Stomach (tissue), 4 donors: ENCODE data around the gene TNFRSF17.

ENCODE experiments used
- EP300 ChIP-seq: sonication (generic); formaldehyde crosslinking; IDR thresholded peaks from one replicate; pipeline ENCODE4 v1.6.1; 2017; ENCODE audit warnings: antibody characterized with exemption
- POLR2A ChIP-seq, 4 donors: fragments of 450-650 bp; IDR thresholded peaks; one replicate each; pipeline ENCODE4 v1.6.1; 2016; ENCODE audit warnings: antibody characterized with exemption in 4 of 4, control low read depth in 2 of 4, mild to moderate bottlenecking in 1 of 4, moderate library complexity in 1 of 4
- TF ChIP-seq, protein P1 (sequence below), 7 experiments: fragments of 450-650 bp in 4 of 7; fragments of 200-600 bp in 3 of 7; sonication (generic) in 3 of 7; IDR thresholded peaks; one replicate each; pipeline ENCODE4 v1.5.1; 2016 to 2019; ENCODE audit warnings: antibody characterized with exemption in 7 of 7, control low read depth in 2 of 7, mild to moderate bottlenecking in 1 of 7

DNA sequence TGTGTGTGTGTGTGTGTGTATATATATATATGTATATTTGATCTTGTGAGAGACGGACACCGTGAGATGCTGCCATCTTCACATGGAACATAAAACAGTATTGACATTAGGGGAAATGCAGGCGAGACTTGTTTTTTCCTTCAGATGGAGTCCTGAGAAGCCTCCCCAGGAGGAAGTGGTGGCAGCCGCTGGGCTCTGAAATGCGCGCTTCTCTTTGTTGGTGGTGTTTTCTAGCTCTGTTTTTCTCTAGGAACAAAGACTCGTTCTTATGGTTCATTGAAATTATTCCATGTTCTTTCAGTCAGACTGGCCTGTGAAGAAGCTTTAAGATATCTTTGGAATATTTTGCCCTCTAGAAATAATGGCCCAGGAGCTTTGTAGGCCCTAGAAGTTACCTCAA lies 44.5 kb downstream of the TNFRSF17 start:
- TF ChIP-seq, protein P1, sequence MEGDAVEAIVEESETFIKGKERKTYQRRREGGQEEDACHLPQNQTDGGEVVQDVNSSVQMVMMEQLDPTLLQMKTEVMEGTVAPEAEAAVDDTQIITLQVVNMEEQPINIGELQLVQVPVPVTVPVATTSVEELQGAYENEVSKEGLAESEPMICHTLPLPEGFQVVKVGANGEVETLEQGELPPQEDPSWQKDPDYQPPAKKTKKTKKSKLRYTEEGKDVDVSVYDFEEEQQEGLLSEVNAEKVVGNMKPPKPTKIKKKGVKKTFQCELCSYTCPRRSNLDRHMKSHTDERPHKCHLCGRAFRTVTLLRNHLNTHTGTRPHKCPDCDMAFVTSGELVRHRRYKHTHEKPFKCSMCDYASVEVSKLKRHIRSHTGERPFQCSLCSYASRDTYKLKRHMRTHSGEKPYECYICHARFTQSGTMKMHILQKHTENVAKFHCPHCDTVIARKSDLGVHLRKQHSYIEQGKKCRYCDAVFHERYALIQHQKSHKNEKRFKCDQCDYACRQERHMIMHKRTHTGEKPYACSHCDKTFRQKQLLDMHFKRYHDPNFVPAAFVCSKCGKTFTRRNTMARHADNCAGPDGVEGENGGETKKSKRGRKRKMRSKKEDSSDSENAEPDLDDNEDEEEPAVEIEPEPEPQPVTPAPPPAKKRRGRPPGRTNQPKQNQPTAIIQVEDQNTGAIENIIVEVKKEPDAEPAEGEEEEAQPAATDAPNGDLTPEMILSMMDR (IDR thresholded peaks at IDR 0.05) = no peak
- TF ChIP-seq POLR2A (IDR thresholded peaks at IDR 0.05) = no peak
- TF ChIP-seq EP300 = no peak
